Endothelial cell of umbilical vein (primary cell): ENCODE data around the gene ODAM. TPM values are rescaled to one million over a fixed set of nuclear protein-coding genes. Genes with fewer than 3 reads are reported as not detected.

ENCODE experiments used
- BruUV-seq: library from RNA; stranded (reverse); fragments of 400-500 nt; replicated peaks from 2 replicates; lab custom pipeline; 2021; lab: Mats Ljungman, UMichigan
- CTCF ChIA-PET: fragments of 300-600, 350-600 bp; sonication (Branson Sonifier 250); formaldehyde crosslinking; loops from one replicate; lab custom pipeline; 2021; ENCODE audit warnings: antibody characterized with exemption, inconsistent platforms; lab: Charles Lee
- POLR2A ChIA-PET: fragments of 300-600, 350-600 bp; sonication (Branson Sonifier 250); formaldehyde crosslinking; loops from one replicate; lab custom pipeline; 2021; ENCODE audit warnings: antibody characterized with exemption, inconsistent platforms; lab: Charles Lee
- DNase-seq: peaks from one replicate; pipeline ENCODE4 v3.0.0-alpha.2; 2011; ENCODE audit warnings: low read depth, low spot score
- FAIRE-seq: peaks from 2 replicates; lab custom pipeline; 2011; peaks lifted over from hg19 to GRCh38; lab: Jason Lieb, UNC
- H2AFZ ChIP-seq: 2 replicates; pipeline ENCODE4 v1.6.0; 2012; ENCODE audit warnings: low read depth, low read length, control low read depth, inconsistent platforms
- H3K27ac ChIP-seq: 2 replicates; pipeline ENCODE4 v1.5.1; 2011; ENCODE audit warnings: low read depth, mild to moderate bottlenecking, control low read depth, low read length, moderate library complexity; ENCODE audit not compliant: insufficient read depth
- H3K27me3 ChIP-seq, 2 experiments: 2 replicates each; pipeline versions ENCODE4 v1.6.0 to v1.6.1; 2011; ENCODE audit warnings: low read length in 2 of 2, mixed read lengths in 1 of 2; ENCODE audit not compliant: control insufficient read depth in 2 of 2, insufficient read depth in 2 of 2
- H3K36me3 ChIP-seq, 2 experiments: 2 replicates in 1 of 2; 3 replicates in 1 of 2; pipeline ENCODE4 v1.5.1; 2011; ENCODE audit warnings: low read length in 2 of 2, mild to moderate bottlenecking in 1 of 2, moderate library complexity in 1 of 2; ENCODE audit not compliant: control insufficient read depth in 2 of 2, insufficient read depth in 2 of 2; ENCODE audit errors: extremely low read depth in 1 of 2
- H3K4me1 ChIP-seq: 3 replicates; pipeline ENCODE4 v1.5.1; 2011; ENCODE audit warnings: mild to moderate bottlenecking, low read length; ENCODE audit not compliant: control insufficient read depth, insufficient read depth; ENCODE audit errors: extremely low read depth
- H3K4me2 ChIP-seq: 2 replicates; pipeline ENCODE4 v1.6.1; 2011; ENCODE audit warnings: low read length, control low read depth, mixed read lengths; ENCODE audit not compliant: insufficient read depth
- H3K4me3 ChIP-seq, 3 experiments: fragments of 200-600 bp in 1 of 3; sonication (generic), shearing (Covaris generic) in 1 of 3; replicated peaks in 1 of 3; 2 replicates each; pipeline ENCODE4 v1.5.1; 2011 to 2016; ENCODE audit warnings: control low read depth in 3 of 3, low read length in 3 of 3, mild to moderate bottlenecking in 2 of 3, inconsistent platforms in 1 of 3, low read depth in 1 of 3, moderate library complexity in 1 of 3; ENCODE audit not compliant: insufficient read depth in 1 of 3
- H3K79me2 ChIP-seq: 2 replicates; pipeline ENCODE4 v1.6.0; 2012; ENCODE audit warnings: low read length, inconsistent platforms; ENCODE audit not compliant: control insufficient read depth, insufficient read depth
- H3K9ac ChIP-seq: replicated peaks from 2 replicates; pipeline ENCODE3; 2011; ENCODE audit warnings: low read length, control low read depth; ENCODE audit not compliant: insufficient read depth; ENCODE audit errors: extremely low read depth
- H3K9me1 ChIP-seq: replicated peaks from 3 replicates; pipeline ENCODE4 v1.6.0; 2011; ENCODE audit warnings: mild to moderate bottlenecking, low read length; ENCODE audit not compliant: control insufficient read depth, insufficient read depth; ENCODE audit errors: extremely low read depth
- H3K9me3 ChIP-seq: replicated peaks from 2 replicates; pipeline ENCODE4 v1.5.1; 2012; ENCODE audit warnings: low read length, inconsistent platforms; ENCODE audit not compliant: control insufficient read depth, insufficient read depth
- H4K20me1 ChIP-seq: replicated peaks from 2 replicates; pipeline ENCODE3; 2011; ENCODE audit warnings: mild to moderate bottlenecking, low read length; ENCODE audit not compliant: control insufficient read depth, insufficient read depth; ENCODE audit errors: extremely low read depth
- EZH2 ChIP-seq: IDR thresholded peaks from 2 replicates; pipeline ENCODE4 v1.6.1; 2012; ENCODE audit warnings: borderline replicate concordance, low read depth, mild to moderate bottlenecking, moderate library complexity, low read length, inconsistent platforms; ENCODE audit not compliant: severe bottlenecking
- FOS ChIP-seq: IDR thresholded peaks from 2 replicates; pipeline ENCODE4 v1.6.1; 2011; ENCODE audit warnings: mild to moderate bottlenecking, low read length, moderate library complexity, borderline replicate concordance; ENCODE audit not compliant: insufficient read depth
- GATA2 ChIP-seq: IDR thresholded peaks from 2 replicates; pipeline ENCODE4 v1.7.0; 2011; ENCODE audit warnings: low read depth, mild to moderate bottlenecking, moderate library complexity, mixed read lengths, low read length; ENCODE audit not compliant: insufficient read length, insufficient read depth
- JUN ChIP-seq: IDR thresholded peaks from 2 replicates; pipeline ENCODE4 v1.6.1; 2011; ENCODE audit warnings: borderline replicate concordance, low read depth; ENCODE audit not compliant: insufficient read length, insufficient read depth
- POLR2AphosphoS5 ChIP-seq: IDR thresholded peaks from 2 replicates; pipeline ENCODE4 v1.6.1; 2012; ENCODE audit warnings: low read depth, mild to moderate bottlenecking, control low read depth, low read length, moderate library complexity; ENCODE audit not compliant: insufficient read depth
- dilution Hi-C: fragments of 300-500 bp; cut with MboI; formaldehyde crosslinking; loops from one replicate; pipeline ENCODE4 v1.15.0; 2019; ENCODE audit warnings: low sequenced_read_pairs; ENCODE audit not compliant: extremely low pct_ligation_motif_present
- intact Hi-C: fragments of 100-400 bp; cut with micrococcal nuclease; formaldehyde crosslinking; loops from one replicate; pipeline ENCODE4 v1.10.0; 2022
- polyA plus RNA-seq, 4 experiments: library from polyadenylated mRNA; depleted of rRNA in 3 of 4; stranded (reverse) in 3 of 4; unstranded in 1 of 4; fragments of >200 nt; gene quantifications; 2 replicates each; pipeline versions ENCODE4 v1.2.1 to v1.2.3, GENCODE V29; 2011 to 2012; ENCODE audit warnings: missing spikeins in 1 of 4
- total RNA-seq: library from RNA; stranded (reverse); gene quantifications from 2 replicates; pipeline ENCODE4 v1.2.3, GENCODE V29; 2021
- TF ChIP-seq, protein P1 (sequence below), 2 donors: IDR thresholded peaks; 1 replicate in 1 of 2; 2 replicates in 1 of 2; pipeline ENCODE4 v1.5.1; 2011; ENCODE audit warnings: low read length in 2 of 2, mild to moderate bottlenecking in 2 of 2, moderate library complexity in 2 of 2, control low read depth in 1 of 2, inconsistent platforms in 1 of 2, low read depth in 1 of 2; ENCODE audit not compliant: insufficient read depth in 1 of 2; ENCODE audit errors: extremely low read depth in 1 of 2
- TF ChIP-seq, protein P2 (sequence below): IDR thresholded peaks from 2 replicates; pipeline ENCODE4 v1.6.1; 2011; ENCODE audit not compliant: insufficient read depth, insufficient read length

The ODAM gene
- total and polyA plus RNA-seq, 2 donors (not counting 3 experiments of a cell fraction or from before 2014, with no cell fraction given), result not detected

DNA sequence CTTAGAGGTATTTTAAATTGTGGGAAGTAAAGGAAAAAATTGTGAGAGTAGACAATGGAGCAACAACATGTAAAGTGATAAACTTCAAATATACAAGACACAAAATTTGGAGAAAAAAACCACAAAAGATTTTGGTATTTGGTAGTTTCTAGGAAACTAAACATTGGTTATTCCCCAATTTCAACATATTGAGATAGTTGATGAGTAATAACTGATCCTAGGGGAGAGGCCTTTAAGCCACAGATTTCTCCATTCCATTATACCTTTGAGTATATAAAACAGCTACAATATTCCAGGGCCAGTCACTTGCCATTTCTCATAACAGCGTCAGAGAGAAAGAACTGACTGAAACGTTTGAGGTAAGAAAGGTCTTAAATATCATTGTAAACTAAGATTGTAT is 30.3 kb downstream of the ODAM start, which contains the start of gene FDCSP:
TSS of gene FDCSP (plus strand) at position 301 of the 400 bp plus-strand sequence. CDS start 5,071 bp downstream, outside the sequence.
- no peaks in the 10 kb centered on the region for H3K9me1 ChIP-seq
- intact Hi-C loops, result no loop called here
- no peak within 1 kb of the TSS for H2AFZ ChIP-seq
- CTCF ChIA-PET, result no interaction called here
- BruUV-seq, result no TSS peak
- H3K4me2 ChIP-seq, result no peak within 1 kb of the TSS
- POLR2A ChIA-PET, result interaction anchor here (0.6 kb wide), 1 partner anchor 658 kb away, joined by 3 read pairs; no protein-coding TSS in a partner anchor
- dilution Hi-C loops, result no loop called here
- no peak within 1 kb of the TSS for H3K27ac ChIP-seq
- no peak within 1 kb of the TSS for H3K4me3 ChIP-seq
- no peaks in the 10 kb centered on the region for H4K20me1 ChIP-seq
- no peaks in the 10 kb centered on the region for H3K36me3 ChIP-seq
- H3K27me3 ChIP-seq, result no peaks in the 10 kb centered on the region
- H3K79me2 ChIP-seq, result no peaks in the 10 kb centered on the region
- no peak within 1 kb of the TSS for H3K9ac ChIP-seq
- no peaks in the 10 kb centered on the region for H3K4me1 ChIP-seq
- no peaks in the 10 kb centered on the region for H3K9me3 ChIP-seq
- FAIRE-seq (no peak), DNase-seq (no peak)
- TF ChIP-seq GATA2, result no peak
- TF ChIP-seq, protein P1, sequence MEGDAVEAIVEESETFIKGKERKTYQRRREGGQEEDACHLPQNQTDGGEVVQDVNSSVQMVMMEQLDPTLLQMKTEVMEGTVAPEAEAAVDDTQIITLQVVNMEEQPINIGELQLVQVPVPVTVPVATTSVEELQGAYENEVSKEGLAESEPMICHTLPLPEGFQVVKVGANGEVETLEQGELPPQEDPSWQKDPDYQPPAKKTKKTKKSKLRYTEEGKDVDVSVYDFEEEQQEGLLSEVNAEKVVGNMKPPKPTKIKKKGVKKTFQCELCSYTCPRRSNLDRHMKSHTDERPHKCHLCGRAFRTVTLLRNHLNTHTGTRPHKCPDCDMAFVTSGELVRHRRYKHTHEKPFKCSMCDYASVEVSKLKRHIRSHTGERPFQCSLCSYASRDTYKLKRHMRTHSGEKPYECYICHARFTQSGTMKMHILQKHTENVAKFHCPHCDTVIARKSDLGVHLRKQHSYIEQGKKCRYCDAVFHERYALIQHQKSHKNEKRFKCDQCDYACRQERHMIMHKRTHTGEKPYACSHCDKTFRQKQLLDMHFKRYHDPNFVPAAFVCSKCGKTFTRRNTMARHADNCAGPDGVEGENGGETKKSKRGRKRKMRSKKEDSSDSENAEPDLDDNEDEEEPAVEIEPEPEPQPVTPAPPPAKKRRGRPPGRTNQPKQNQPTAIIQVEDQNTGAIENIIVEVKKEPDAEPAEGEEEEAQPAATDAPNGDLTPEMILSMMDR (IDR thresholded peaks at IDR 0.05; ENCODE audit: extremely low read depth in 1 of 2, insufficient read depth in 1 of 2, low read depth in 1 of 2, low read length in 2 of 2), result no peak
- TF ChIP-seq POLR2AphosphoS5, result no peak
- no peak for TF ChIP-seq FOS
- no peak for TF ChIP-seq EZH2
- TF ChIP-seq, protein P2, sequence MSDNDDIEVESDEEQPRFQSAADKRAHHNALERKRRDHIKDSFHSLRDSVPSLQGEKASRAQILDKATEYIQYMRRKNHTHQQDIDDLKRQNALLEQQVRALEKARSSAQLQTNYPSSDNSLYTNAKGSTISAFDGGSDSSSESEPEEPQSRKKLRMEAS, result no peak
- no peak for TF ChIP-seq JUN
